Activated T-cell treated with anti-CD3 and anti-CD28 coated beads, Interleukin-2, amount 50 U/mL, for 1 hour (primary cell): ENCODE results near the gene OTUD3.
"Not testable (repeated sequence)": the region's sequence is repeated elsewhere in the genome, so short reads cannot be mapped to it uniquely, and the experiment has no call there.

Experiments
- DNase-seq: peaks from one replicate; pipeline ENCODE4 v3.0.0-alpha.2; 2020

The OTUD3 gene

GRCh38 chr1:19869929-19870328, 12.3 kb upstream of the OTUD3 start:
- no peak for DNase-seq

GRCh38 chr1:19872190-19872589, 10.0 kb upstream of the OTUD3 start:
- DNase-seq = no peak

GRCh38 chr1:19877181-19877750, 4.9 kb upstream of the OTUD3 start:
- no peak for DNase-seq

- DNase-seq = no peak
Measured at GRCh38 chr1:19877821-19878636, 4.2 kb upstream of the OTUD3 start.

- DNase-seq = no peak
Measured at GRCh38 chr1:19878637-19878985, 3.6 kb upstream of the OTUD3 start.

GRCh38 chr1:19879227-19879626, 3.0 kb upstream of the OTUD3 start:
- no peak for DNase-seq

- DNase-seq = no peak
Measured at GRCh38 chr1:19879661-19880060, 2.5 kb upstream of the OTUD3 start.

- not testable (repeated sequence) for DNase-seq
Measured at GRCh38 chr1:19880841-19881240, 1.4 kb upstream of the OTUD3 start.

GRCh38 chr1:19884312-19884711, 2.1 kb downstream of the OTUD3 start:
- no peak for DNase-seq

GRCh38 chr1:19885821-19886220, 3.6 kb downstream of the OTUD3 start:
- no peak for DNase-seq

GRCh38 chr1:19888112-19888511, 5.9 kb downstream of the OTUD3 start:
- DNase-seq = no peak

- no peak for DNase-seq
Measured at GRCh38 chr1:19889656-19890055, 7.5 kb downstream of the OTUD3 start.

- DNase-seq = no peak
Measured at GRCh38 chr1:19892129-19892528, 9.9 kb downstream of the OTUD3 start.

- no peak for DNase-seq
Measured at GRCh38 chr1:19892628-19893168, 10.5 kb downstream of the OTUD3 start.

- DNase-seq = no peak
Measured at GRCh38 chr1:19893687-19894086, 11.5 kb downstream of the OTUD3 start.

GRCh38 chr1:19894218-19894617, 12.0 kb downstream of the OTUD3 start:
- DNase-seq = no peak

- DNase-seq = no peak
Measured at GRCh38 chr1:19901653-19902052, 19.5 kb downstream of the OTUD3 start.

- DNase-seq = no peak
Measured at GRCh38 chr1:19903621-19904020, 21.4 kb downstream of the OTUD3 start.

GRCh38 chr1:19907456-19907855, 25.3 kb downstream of the OTUD3 start:
- DNase-seq = no peak

GRCh38 chr1:19909392-19909791, 27.2 kb downstream of the OTUD3 start:
- no peak for DNase-seq

- no peak for DNase-seq
Measured at GRCh38 chr1:19909971-19910370, 27.8 kb downstream of the OTUD3 start.

GRCh38 chr1:19910650-19911049, 28.5 kb downstream of the OTUD3 start:
- DNase-seq = no peak

GRCh38 chr1:19918057-19918456, 35.9 kb downstream of the OTUD3 start:
- peak; percentile 80 for DNase-seq

- DNase-seq = no peak
Measured at GRCh38 chr1:19920132-19920710, 38.0 kb downstream of the OTUD3 start.
